Thyroid gland (tissue), 4 donors: ENCODE data around the gene CDYL.

ENCODE experiments used
- CTCF ChIP-seq, 6 experiments: fragments of 200-600 bp in 3 of 6; fragments of 450-650 bp in 3 of 6; sonication (generic) in 3 of 6; IDR thresholded peaks; one replicate each; pipeline ENCODE4 v1.5.1; 2016 to 2019; ENCODE audit warnings: antibody characterized with exemption in 6 of 6, mild to moderate bottlenecking in 2 of 6, inconsistent platforms in 1 of 6, moderate library complexity in 1 of 6
- POLR2A ChIP-seq, 2 donors: fragments of 450-650 bp; IDR thresholded peaks; one replicate each; pipeline ENCODE4 v1.6.1; 2017; ENCODE audit warnings: antibody characterized with exemption in 2 of 2, mild to moderate bottlenecking in 2 of 2, moderate library complexity in 1 of 2

- no peak for TF ChIP-seq CTCF (IDR thresholded peaks at IDR 0.05)
- TF ChIP-seq POLR2A (IDR thresholded peaks at IDR 0.05) = no peak
Measured at GRCh38 chr6:4794140-4794707, 18.0 kb downstream of the CDYL start.
